ENCODE measurements around the gene CGAS. TPM values are rescaled to one million over a fixed set of nuclear protein-coding genes. Genes with fewer than 3 reads are reported as not detected.

The CGAS gene
- total and polyA plus RNA-seq, 9 of the 15 experiments (the other 6 are each of a cell fraction or from before 2014, with no cell fraction given) = 0.01 to 0.32 (median 0.06) TPM; not detected in 2

GRCh38 chr6:73461537-73462350 is 9.6 kb upstream of the CGAS start, which contains the start of gene MTO1 (continued):
- no peak for TF ChIP-seq ZNF395 (CRISPR knock-in tag; IDR thresholded peaks at IDR 0.05)
- peak; percentile 92 for TF ChIP-seq TAF7 (tag; IDR thresholded peaks at IDR 0.05)
- TF ChIP-seq MBD1 (CRISPR knock-in tag; IDR thresholded peaks at IDR 0.05) = no peak
- TF ChIP-seq POLR2AphosphoS2 (IDR thresholded peaks at IDR 0.05; ENCODE audit: low read length) = no peak; the same call in 1 of the 2 replicates
- peak; percentile 93 for TF ChIP-seq TAF1 (IDR thresholded peaks at IDR 0.05; ENCODE audit: control insufficient read depth, extremely low read depth, insufficient read depth, low read length, severe bottlenecking)
- TF ChIP-seq ZNF184 (CRISPR knock-in tag; IDR thresholded peaks at IDR 0.05) = no peak
- TF ChIP-seq CBX2 (IDR thresholded peaks at IDR 0.05; ENCODE audit: insufficient read depth, low read length, poor library complexity, severe bottlenecking) = no peak
- TF ChIP-seq SAP30 (IDR thresholded peaks at IDR 0.05; ENCODE audit: borderline replicate concordance, insufficient read depth, low read depth, low read length, poor library complexity, severe bottlenecking) = peak; percentile 90
- TF ChIP-seq CXXC5 (CRISPR knock-in tag; IDR thresholded peaks at IDR 0.05) = peak; percentile 81
- 0 out of 2 replicates have a peak, but pooled peaks have one; percentile 80 for TF ChIP-seq ZNF511 (CRISPR knock-in tag; IDR thresholded peaks at IDR 0.05)
- TF ChIP-seq FOSL1 (tag; conservative IDR thresholded peaks at IDR 0.05) = no peak
- no peak for TF ChIP-seq MTA1 (IDR thresholded peaks at IDR 0.05; ENCODE audit: borderline replicate concordance)
- TF ChIP-seq PHF20 (IDR thresholded peaks at IDR 0.05; ENCODE audit: partially characterized antibody) = peak; percentile 86
- peak; percentile 98 for TF ChIP-seq PRDM10 (IDR thresholded peaks at IDR 0.05; ENCODE audit: partially characterized antibody)
- TF ChIP-seq POLR2A (conservative IDR thresholded peaks at IDR 0.05) = peak; percentile 94
- peak; percentile 53 to 90 for TF ChIP-seq MNT (conservative IDR thresholded peaks at IDR 0.05)
- no peak; the same call in 1 of the 2 replicates for TF ChIP-seq TCF15 (CRISPR knock-in tag; IDR thresholded peaks at IDR 0.05)

Measured in K562 (cell line).